NT2/D1 (cell line): ENCODE measurements around the gene PRPF39.

ENCODE experiments used
- SUZ12 ChIP-seq: IDR thresholded peaks from 2 replicates; pipeline ENCODE4 v1.6.1; 2011; ENCODE audit not compliant: insufficient read length, insufficient read depth; ENCODE audit errors: extremely low read depth
- YY1 ChIP-seq: IDR thresholded peaks from 2 replicates; pipeline ENCODE4 v1.6.1; 2011; ENCODE audit not compliant: insufficient read length, insufficient read depth
- ZNF274 ChIP-seq: IDR thresholded peaks from 2 replicates; pipeline ENCODE4 v1.6.1; 2011; ENCODE audit warnings: mild to moderate bottlenecking, low read depth, low read length

DNA sequence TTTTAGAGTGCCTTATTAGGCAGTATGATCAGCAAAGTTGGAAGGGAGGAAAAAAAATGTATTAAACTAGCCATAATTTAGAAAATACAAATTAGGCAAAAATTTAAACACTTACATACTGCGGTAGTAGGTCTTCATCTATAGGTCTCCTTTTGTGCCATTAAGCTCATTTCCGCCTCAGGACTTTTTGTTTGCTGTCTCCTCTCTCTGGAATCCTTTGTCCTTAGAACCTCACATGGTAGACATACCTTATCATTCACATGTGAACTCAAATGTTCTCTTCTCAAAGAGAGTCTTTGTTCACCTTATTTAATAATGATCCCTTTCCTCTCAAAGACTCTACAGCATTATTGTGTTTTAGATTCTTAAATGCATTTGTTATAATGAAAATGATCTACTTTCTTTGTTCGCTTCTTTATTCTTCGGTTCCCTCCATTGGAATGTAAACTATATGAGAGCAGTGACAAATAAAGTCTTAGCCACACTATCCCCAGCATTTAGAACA lies 66.5 kb downstream of the PRPF39 start:
- TF ChIP-seq ZNF274: no peak
- TF ChIP-seq YY1: no peak
- TF ChIP-seq SUZ12: no peak
